H1 (cell line): Measurements from ENCODE around the gene HSPBP1. TPM values are rescaled to one million over a fixed set of nuclear protein-coding genes. Genes with fewer than 3 reads are reported as not detected.

Experiments
- CTCF ChIA-PET: fragments of 300-600 bp; sonication (Branson Sonifier 250); formaldehyde crosslinking; loops from one replicate; lab custom pipeline; 2021; ENCODE audit not compliant: partially characterized antibody; lab: Charles Lee
- POLR2A ChIA-PET: fragments of 300-600 bp; sonication (Branson Sonifier 250); formaldehyde crosslinking; loops from one replicate; lab custom pipeline; 2021; ENCODE audit warnings: inconsistent platforms; ENCODE audit not compliant: partially characterized antibody; lab: Charles Lee
- DNase-seq, 2 experiments: peaks; one replicate each; pipeline versions ENCODE4 v3.0.0 to v3.0.0-alpha.2; 2010 to 2022; ENCODE audit warnings: low spot score in 2 of 2, low read depth in 1 of 2, mixed read lengths in 1 of 2
- FAIRE-seq: peaks from 2 replicates; lab custom pipeline; 2011; peaks lifted over from hg19 to GRCh38; lab: Jason Lieb, UNC
- H2AFZ ChIP-seq: 2 replicates; pipeline ENCODE4 v1.8.1; 2012; ENCODE audit warnings: low read length, inconsistent platforms
- H2AK5ac ChIP-seq: 2 replicates; pipeline ENCODE4 v1.6.1; 2013; ENCODE audit warnings: low read depth, low read length
- H2BK120ac ChIP-seq: replicated peaks from 2 replicates; pipeline ENCODE3; 2013; ENCODE audit warnings: low read depth, low read length, inconsistent platforms
- H2BK12ac ChIP-seq: 2 replicates; pipeline ENCODE4 v1.6.1; 2013; ENCODE audit warnings: low read depth, low read length
- H2BK15ac ChIP-seq: 2 replicates; pipeline ENCODE4 v1.6.1; 2013; ENCODE audit warnings: low read length
- H2BK20ac ChIP-seq: 2 replicates; pipeline ENCODE4 v1.6.1; 2013; ENCODE audit warnings: low read length
- H2BK5ac ChIP-seq: 2 replicates; pipeline ENCODE4 v1.6.1; 2013; ENCODE audit warnings: low read depth, low read length
- H3K14ac ChIP-seq: 2 replicates; pipeline ENCODE4 v1.6.1; 2013; ENCODE audit warnings: inconsistent platforms; ENCODE audit not compliant: insufficient read length
- H3K18ac ChIP-seq: 2 replicates; pipeline ENCODE4 v1.6.1; 2013; ENCODE audit warnings: low read length; ENCODE audit errors: extremely low read depth
- H3K23ac ChIP-seq: 2 replicates; pipeline ENCODE4 v1.6.1; 2013; ENCODE audit warnings: inconsistent platforms; ENCODE audit not compliant: insufficient read length
- H3K23me2 ChIP-seq: 2 replicates; pipeline ENCODE4 v1.6.1; 2013; ENCODE audit warnings: low read depth, low read length
- H3K27ac ChIP-seq: 2 replicates; pipeline ENCODE4 v1.6.1; 2011; ENCODE audit warnings: low read depth, low read length, inconsistent platforms
- H3K27me3 ChIP-seq, 4 experiments: replicated peaks in 1 of 4; 1 replicate in 1 of 4; 2 replicates in 3 of 4; pipeline versions ENCODE4 v1.6.1 to v1.8.1; 2011 to 2013; ENCODE audit warnings: low read length in 3 of 4, mild to moderate bottlenecking in 3 of 4, inconsistent platforms in 2 of 4, mixed read lengths in 2 of 4, moderate library complexity in 1 of 4; ENCODE audit not compliant: control insufficient read depth in 3 of 4, insufficient read depth in 3 of 4; ENCODE audit errors: extremely low read depth in 1 of 4
- H3K36me3 ChIP-seq, 4 experiments: 2 replicates each; pipeline versions ENCODE4 v1.6.1 to v1.8.1; 2011 to 2013; ENCODE audit warnings: mild to moderate bottlenecking in 4 of 4, low read length in 3 of 4, moderate library complexity in 2 of 4, control low read depth in 1 of 4, inconsistent platforms in 1 of 4; ENCODE audit not compliant: insufficient read depth in 4 of 4, control insufficient read depth in 2 of 4
- H3K4ac ChIP-seq: replicated peaks from 2 replicates; pipeline ENCODE3; 2013; ENCODE audit warnings: low read length, low read depth, mixed read lengths, inconsistent platforms; ENCODE audit not compliant: insufficient read length
- H3K4me1 ChIP-seq, 4 experiments: replicated peaks in 1 of 4; 1 replicate in 1 of 4; 2 replicates in 3 of 4; pipeline versions ENCODE4 v1.6.1 to v1.8.1; 2011 to 2013; ENCODE audit warnings: low read length in 3 of 4, inconsistent platforms in 2 of 4, mixed read lengths in 1 of 4; ENCODE audit not compliant: insufficient read depth in 4 of 4, control insufficient read depth in 3 of 4
- H3K4me2 ChIP-seq, 2 experiments: 2 replicates each; pipeline versions ENCODE4 v1.6.1 to v1.8.1; 2011 to 2013; ENCODE audit warnings: low read depth in 2 of 2, low read length in 2 of 2, control low read depth in 1 of 2, inconsistent platforms in 1 of 2, mild to moderate bottlenecking in 1 of 2; ENCODE audit not compliant: insufficient read depth in 1 of 2
- H3K4me3 ChIP-seq, 4 experiments: fragments of 200-600, 300-600 bp in 1 of 4; sonication (generic), shearing (Covaris generic), sonication (Bioruptor Twin) in 1 of 4; 2 replicates each; pipeline versions ENCODE4 v1.5.1 to v1.8.1; 2011 to 2016; ENCODE audit warnings: low read length in 4 of 4, low read depth in 3 of 4, control low read depth in 2 of 4, inconsistent platforms in 2 of 4, mild to moderate bottlenecking in 2 of 4, mixed read lengths in 1 of 4, moderate library complexity in 1 of 4; ENCODE audit not compliant: insufficient read depth in 2 of 4; ENCODE audit errors: extremely low read depth in 1 of 4
- H3K56ac ChIP-seq: replicated peaks from 2 replicates; pipeline ENCODE3; 2013; ENCODE audit warnings: low read depth, mild to moderate bottlenecking, mixed read lengths, low read length, inconsistent platforms; ENCODE audit not compliant: insufficient read length
- H3K79me1 ChIP-seq: 2 replicates; pipeline ENCODE4 v1.6.1; 2013; ENCODE audit warnings: low read depth, low read length, control low read depth
- H3K79me2 ChIP-seq, 2 experiments: 2 replicates each; pipeline versions ENCODE4 v1.6.1 to v1.8.1; 2012 to 2013; ENCODE audit warnings: low read length in 2 of 2, mild to moderate bottlenecking in 2 of 2, inconsistent platforms in 1 of 2; ENCODE audit not compliant: insufficient read depth in 2 of 2, control insufficient read depth in 1 of 2
- H3K9ac ChIP-seq, 4 experiments: replicated peaks in 1 of 4; 1 replicate in 1 of 4; 2 replicates in 3 of 4; pipeline versions ENCODE4 v1.6.1 to v1.8.1; 2011 to 2013; ENCODE audit warnings: low read depth in 3 of 4, low read length in 3 of 4, control low read depth in 2 of 4, mild to moderate bottlenecking in 2 of 4, moderate library complexity in 2 of 4, inconsistent platforms in 1 of 4; ENCODE audit errors: extremely low read depth in 1 of 4
- H3K9me3 ChIP-seq, 2 experiments: 2 replicates each; pipeline versions ENCODE4 v1.6.1 to v1.8.1; 2012 to 2013; ENCODE audit warnings: mild to moderate bottlenecking in 2 of 2, moderate library complexity in 2 of 2, control low read depth in 1 of 2, inconsistent platforms in 1 of 2, low read depth in 1 of 2, low read length in 1 of 2, mixed read lengths in 1 of 2; ENCODE audit not compliant: insufficient read depth in 2 of 2
- H4K20me1 ChIP-seq, 2 experiments: replicated peaks in 1 of 2; 2 replicates each; pipeline versions ENCODE3 to v1.8.1; 2011 to 2013; ENCODE audit warnings: inconsistent platforms in 2 of 2, low read length in 2 of 2, mild to moderate bottlenecking in 1 of 2; ENCODE audit not compliant: insufficient read depth in 2 of 2, control insufficient read depth in 1 of 2
- H4K5ac ChIP-seq: 2 replicates; pipeline ENCODE4 v1.6.1; 2013; ENCODE audit warnings: low read length, low read depth, mixed read lengths, inconsistent platforms; ENCODE audit not compliant: insufficient read length
- H4K8ac ChIP-seq: 2 replicates; pipeline ENCODE4 v1.8.0; 2013; ENCODE audit warnings: mild to moderate bottlenecking, moderate library complexity, low read length, inconsistent platforms; ENCODE audit not compliant: insufficient read depth; ENCODE audit errors: extremely low read depth
- H4K91ac ChIP-seq: replicated peaks from 2 replicates; pipeline ENCODE3; 2013; ENCODE audit warnings: low read length, mixed read lengths, inconsistent platforms; ENCODE audit not compliant: insufficient read length
- ASH2L ChIP-seq: fragments of 200-600, 300-600 bp; sonication (generic); IDR thresholded peaks from one replicate; pipeline ENCODE4 v1.7.1; 2017; ENCODE audit warnings: low read length
- ATF3 ChIP-seq: IDR thresholded peaks from 2 replicates; pipeline ENCODE4 v1.6.1; 2011; ENCODE audit warnings: low read depth, mild to moderate bottlenecking, low read length; ENCODE audit not compliant: insufficient read depth
- BACH1 ChIP-seq: IDR thresholded peaks from 2 replicates; pipeline ENCODE4 v1.6.1; 2012; ENCODE audit warnings: low read length, improper control_type of control experiment
- BRCA1 ChIP-seq: IDR thresholded peaks from 2 replicates; pipeline ENCODE4 v1.6.1; 2012; ENCODE audit warnings: low read depth, low read length, improper control_type of control experiment
- CREB1 ChIP-seq: IDR thresholded peaks from 2 replicates; pipeline ENCODE4 v1.6.1; 2012; ENCODE audit warnings: inconsistent platforms
- EZH2 ChIP-seq: fragments of 200-600 bp; sonication (generic); IDR thresholded peaks from 2 replicates; pipeline ENCODE4 v1.7.1; 2012; ENCODE audit warnings: low read depth, mild to moderate bottlenecking, moderate library complexity, low read length, inconsistent platforms; ENCODE audit not compliant: severe bottlenecking
- MAFK ChIP-seq: IDR thresholded peaks from 2 replicates; pipeline ENCODE4 v1.6.1; 2012; ENCODE audit warnings: low read depth, mild to moderate bottlenecking, improper control_type of control experiment, low read length
- RFX5 ChIP-seq: IDR thresholded peaks from 2 replicates; pipeline ENCODE4 v1.6.1; 2011; ENCODE audit warnings: low read depth, low read length, improper control_type of control experiment, borderline replicate concordance
- RNF2 ChIP-seq: fragments of 200-900, 300-1000 bp; sonication (generic); IDR thresholded peaks from 2 replicates; pipeline ENCODE4 v1.7.1; 2016; ENCODE audit warnings: borderline replicate concordance, low read depth, mild to moderate bottlenecking, antibody characterized with exemption, low read length; ENCODE audit not compliant: poor library complexity, severe bottlenecking; ENCODE audit errors: missing control alignments
- SAP30 ChIP-seq: fragments of 300-600 bp; sonication (generic); IDR thresholded peaks from 2 replicates; pipeline ENCODE4 v1.7.1; 2012; ENCODE audit warnings: low read length, moderate library complexity, mild to moderate bottlenecking, inconsistent platforms; ENCODE audit not compliant: insufficient read depth, insufficient replicate concordance
- SIX5 ChIP-seq: IDR thresholded peaks from 2 replicates; pipeline ENCODE4 v1.6.1; 2011; ENCODE audit warnings: mild to moderate bottlenecking, low read depth, low read length
- TCF12 ChIP-seq: IDR thresholded peaks from 2 replicates; pipeline ENCODE4 v1.6.1; 2011; ENCODE audit warnings: low read depth, mild to moderate bottlenecking, low read length
- WGBS, 2 experiments: shearing (Covaris generic) in 1 of 2; methylation state at CpG; one replicate each; pipeline versions ENCODE4 v1.1.6 to v1.1.7; 2013 to 2015; ENCODE audit warnings: low lambda C conversion rate in 2 of 2, mixed read lengths in 2 of 2, inconsistent platforms in 1 of 2, low coverage in 1 of 2, missing lambda C conversion rate in 1 of 2; ENCODE audit not compliant: insufficient replicate concordance in 2 of 2, insufficient coverage in 1 of 2, insufficient read length in 1 of 2; ENCODE audit errors: extremely low coverage in 1 of 2, missing lambda C conversion rate in 1 of 2; 5-methylcytosine and 5-hydroxymethylcytosine counted together
- polyA plus RNA-seq, 7 experiments: library from polyadenylated mRNA; depleted of rRNA in 3 of 7; stranded (reverse) in 5 of 7; unstranded in 2 of 7; fragments of >200 nt in 5 of 7; fragments of 200-250 nt in 2 of 7; gene quantifications; 1 replicate in 5 of 7; 2 replicates in 1 of 7; 4 replicates in 1 of 7; pipeline versions ENCODE4 v1.2.1 to v1.2.3, GENCODE V29; 2011 to 2013; ENCODE audit warnings: missing spikeins in 2 of 7, mixed read lengths in 2 of 7
- total RNA-seq: library from RNA; stranded (reverse); fragmentation: NEBNext Ultra II Directional; extraction: Animal tissue kit (Norgen Biotek cat#: 25700); gene quantifications from 2 replicates; pipeline ENCODE4 v1.2.1, GENCODE V29; 2021

Gene HSPBP1
- total and polyA plus RNA-seq, 2 of the 8 experiments (the other 6 are each of a cell fraction or from before 2014, with no cell fraction given) = 63.4 to 100 TPM

GRCh38 chr19:55305491-55305890 lies 25.6 kb upstream of the HSPBP1 start:
- Histone ChIP-seq H3K23ac (no peak overlapping the region), H3K79me1 (no peaks in the 10 kb centered on the region; the same call in 1 of the 2 replicates), H2BK5ac (no peak overlapping the region), H3K36me3 (peaks cover 21 to 56% (median 42%) of the 10 kb centered on the region in 4 experiments), H3K56ac (no peak overlapping the region), H3K79me2 (no peaks in the 10 kb centered on the region), H2BK12ac (0 out of 2 replicates have a peak overlapping the region, but pooled peaks have one; percentile 2), H4K20me1 (peaks cover 0 to 5% of the 10 kb centered on the region in 2 experiments), H3K27me3 (no peaks in the 10 kb centered on the region), H3K14ac (no peak overlapping the region), H2AK5ac (no peak overlapping the region), H2BK20ac (no peak overlapping the region), H3K4me3 (no peak overlapping the region), H4K91ac (no peak overlapping the region), H3K4me1 (peaks cover 0 to 8% (median 3%) of the 10 kb centered on the region in 4 experiments; a peak in 3 of 7 replicates), H4K5ac (no peak overlapping the region), H3K27ac (no peak overlapping the region), H3K9me3 (no peaks in the 10 kb centered on the region), H4K8ac (no peak overlapping the region), H3K4ac (no peak overlapping the region), H3K9ac (no peak overlapping the region), H2BK120ac (no peak overlapping the region), H3K4me2 (no peak overlapping the region), H2BK15ac (0 out of 2 replicates have a peak overlapping the region, but pooled peaks have one; percentile 8), H3K18ac (no peak overlapping the region), H3K23me2 (peaks cover 2% of the 10 kb centered on the region; the same call in 1 of the 2 replicates), H2AFZ (no peak overlapping the region)
- ChIA-PET CTCF (interaction anchor here (0.6 to 1.3 kb wide), 4 partner anchors 11 to 286 kb away, joined by 3 to 5 read pairs (median 3); no protein-coding TSS in a partner anchor), POLR2A (interaction anchor here (0.5 to 1.8 kb wide), 15 partner anchors 9 to 102 kb away, joined by 3 to 6 read pairs (median 4); partner anchors contain the start of genes HSPBP1, KMT5C, TMEM238 and UBE2S)
- DNase-seq (peak in 1 of 2 experiments; percentile 79), FAIRE-seq (no peak)
- WGBS, 2 experiments = 88% methylated on average over 9 of the region's 9 CpGs; no CpG with 5 or more reads in 1 of the 2 experiments
- TF ChIP-seq BRCA1 (no peak), ASH2L (no peak), SIX5 (peak; percentile 98), BACH1 (no peak), RNF2 (no peak), SAP30 (no peak), MAFK (no peak), EZH2 (no peak), TCF12 (no peak), ATF3 (peak; percentile 55; the same call in 1 of the 2 replicates), RFX5 (no peak), CREB1 (0 out of 2 replicates have a peak, but pooled peaks have one; percentile 31)
